LoVo (cell line): Measurements from ENCODE around the gene PDZD7.
"Not testable (repeated sequence)": the region's sequence is repeated elsewhere in the genome, so short reads cannot be mapped to it uniquely, and the experiment has no call there.

Experiments used
- DNase-seq: peaks from one replicate; pipeline ENCODE4 v3.0.0-alpha.2; 2016; ENCODE audit warnings: low spot score

PDZD7 gene

GRCh38 chr10:100982916-100983830 is 47.8 kb downstream of the PDZD7 start:
- no peak for DNase-seq

GRCh38 chr10:100981178-100981772 is 49.7 kb downstream of the PDZD7 start:
- DNase-seq: no peak

- DNase-seq: no peak
Measured at GRCh38 chr10:100980711-100981110, 50.2 kb downstream of the PDZD7 start.

- DNase-seq: no peak
Measured at GRCh38 chr10:100980311-100980710, 50.6 kb downstream of the PDZD7 start.

GRCh38 chr10:100979791-100980272 is 51.1 kb downstream of the PDZD7 start:
- no peak for DNase-seq

GRCh38 chr10:100978901-100979195 is 52.1 kb downstream of the PDZD7 start:
- no peak for DNase-seq

- DNase-seq: no peak
Measured at GRCh38 chr10:100978121-100978900, 52.6 kb downstream of the PDZD7 start.

GRCh38 chr10:100977436-100977835 is 53.5 kb downstream of the PDZD7 start:
- DNase-seq: no peak

- no peak for DNase-seq
Measured at GRCh38 chr10:100976906-100977305, 54.0 kb downstream of the PDZD7 start.

- not testable (repeated sequence) for DNase-seq
Measured at GRCh38 chr10:100975397-100975796, 55.5 kb downstream of the PDZD7 start.

GRCh38 chr10:100972904-100973535 is 57.9 kb downstream of the PDZD7 start:
- DNase-seq: no peak

GRCh38 chr10:100972115-100972903 is 58.6 kb downstream of the PDZD7 start:
- DNase-seq: no peak

- peak; percentile 66 for DNase-seq
Measured at GRCh38 chr10:100970914-100971811, 59.8 kb downstream of the PDZD7 start.

GRCh38 chr10:100970076-100970913 is 60.6 kb downstream of the PDZD7 start:
- peak; percentile 27 for DNase-seq

- DNase-seq: peak; percentile 46
Measured at GRCh38 chr10:100969187-100970075, 61.5 kb downstream of the PDZD7 start, which contains the start of gene SEMA4G. Gene SEMA4G, plus strand, starts transcription at chr10:100969504. Its CDS starts 3,409 bp downstream, at chr10:100972913.

- DNase-seq: no peak
Measured at GRCh38 chr10:100968863-100969186, 62.1 kb downstream of the PDZD7 start.

GRCh38 chr10:100968062-100968736 is 62.7 kb downstream of the PDZD7 start:
- DNase-seq: no peak

- no peak for DNase-seq
Measured at GRCh38 chr10:100967332-100967731, 63.6 kb downstream of the PDZD7 start.
